ENCODE data around the gene GAS6.

DNA sequence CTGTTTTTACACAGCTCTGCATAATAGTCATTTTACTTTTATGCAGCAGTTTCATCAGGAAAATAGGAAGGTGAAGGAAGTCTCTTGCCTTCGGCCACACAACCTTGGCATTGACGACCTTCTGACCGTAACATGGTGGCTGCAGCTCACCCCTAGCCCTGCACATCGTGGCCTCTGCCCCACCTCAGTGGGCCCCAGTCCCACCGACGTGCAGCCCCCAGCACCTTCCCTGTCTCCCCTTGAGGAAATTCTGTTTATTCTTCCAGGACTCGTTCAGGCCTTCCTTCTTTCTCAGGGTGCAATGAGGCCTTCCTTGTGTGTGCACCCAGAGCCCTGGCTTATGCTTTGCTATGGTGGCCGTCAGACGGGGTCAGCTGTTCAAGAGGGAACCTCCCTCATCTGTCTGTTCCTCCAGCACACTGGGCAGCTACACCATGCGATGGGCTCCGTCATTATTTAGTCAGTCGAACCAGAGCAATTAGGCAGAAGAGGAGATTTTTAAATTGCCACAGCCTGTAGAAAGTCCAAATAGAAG lies 71.6 kb downstream of the GAS6 start:
- no peak for TF ChIP-seq RAD21 (IDR thresholded peaks at IDR 0.05; ENCODE audit: low read depth)
- no peak for TF ChIP-seq POLR2A (IDR thresholded peaks at IDR 0.05; ENCODE audit: borderline replicate concordance, extremely low read depth, insufficient read depth, insufficient read length)
- TF ChIP-seq, protein P1, sequence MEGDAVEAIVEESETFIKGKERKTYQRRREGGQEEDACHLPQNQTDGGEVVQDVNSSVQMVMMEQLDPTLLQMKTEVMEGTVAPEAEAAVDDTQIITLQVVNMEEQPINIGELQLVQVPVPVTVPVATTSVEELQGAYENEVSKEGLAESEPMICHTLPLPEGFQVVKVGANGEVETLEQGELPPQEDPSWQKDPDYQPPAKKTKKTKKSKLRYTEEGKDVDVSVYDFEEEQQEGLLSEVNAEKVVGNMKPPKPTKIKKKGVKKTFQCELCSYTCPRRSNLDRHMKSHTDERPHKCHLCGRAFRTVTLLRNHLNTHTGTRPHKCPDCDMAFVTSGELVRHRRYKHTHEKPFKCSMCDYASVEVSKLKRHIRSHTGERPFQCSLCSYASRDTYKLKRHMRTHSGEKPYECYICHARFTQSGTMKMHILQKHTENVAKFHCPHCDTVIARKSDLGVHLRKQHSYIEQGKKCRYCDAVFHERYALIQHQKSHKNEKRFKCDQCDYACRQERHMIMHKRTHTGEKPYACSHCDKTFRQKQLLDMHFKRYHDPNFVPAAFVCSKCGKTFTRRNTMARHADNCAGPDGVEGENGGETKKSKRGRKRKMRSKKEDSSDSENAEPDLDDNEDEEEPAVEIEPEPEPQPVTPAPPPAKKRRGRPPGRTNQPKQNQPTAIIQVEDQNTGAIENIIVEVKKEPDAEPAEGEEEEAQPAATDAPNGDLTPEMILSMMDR (IDR thresholded peaks at IDR 0.05 in 2 of 3, conservative IDR thresholded peaks at IDR 0.05 in 1 of 3; ENCODE audit: borderline replicate concordance in 1 of 3, insufficient read depth in 1 of 3, low read depth in 2 of 3, low read length in 2 of 3): no peak
- TF ChIP-seq EZH2 (IDR thresholded peaks at IDR 0.05): no peak
- no peak for TF ChIP-seq EZH2phosphoT487 (IDR thresholded peaks at IDR 0.05; ENCODE audit: borderline replicate concordance)

Measured in HCT116 (cell line).